ENCODE data around the gene FGR. TPM values are rescaled to one million over a fixed set of nuclear protein-coding genes. Genes with fewer than 3 reads are reported as not detected.

The FGR gene
- total RNA-seq, 1 donor from 2014 or later: not detected

DNA sequence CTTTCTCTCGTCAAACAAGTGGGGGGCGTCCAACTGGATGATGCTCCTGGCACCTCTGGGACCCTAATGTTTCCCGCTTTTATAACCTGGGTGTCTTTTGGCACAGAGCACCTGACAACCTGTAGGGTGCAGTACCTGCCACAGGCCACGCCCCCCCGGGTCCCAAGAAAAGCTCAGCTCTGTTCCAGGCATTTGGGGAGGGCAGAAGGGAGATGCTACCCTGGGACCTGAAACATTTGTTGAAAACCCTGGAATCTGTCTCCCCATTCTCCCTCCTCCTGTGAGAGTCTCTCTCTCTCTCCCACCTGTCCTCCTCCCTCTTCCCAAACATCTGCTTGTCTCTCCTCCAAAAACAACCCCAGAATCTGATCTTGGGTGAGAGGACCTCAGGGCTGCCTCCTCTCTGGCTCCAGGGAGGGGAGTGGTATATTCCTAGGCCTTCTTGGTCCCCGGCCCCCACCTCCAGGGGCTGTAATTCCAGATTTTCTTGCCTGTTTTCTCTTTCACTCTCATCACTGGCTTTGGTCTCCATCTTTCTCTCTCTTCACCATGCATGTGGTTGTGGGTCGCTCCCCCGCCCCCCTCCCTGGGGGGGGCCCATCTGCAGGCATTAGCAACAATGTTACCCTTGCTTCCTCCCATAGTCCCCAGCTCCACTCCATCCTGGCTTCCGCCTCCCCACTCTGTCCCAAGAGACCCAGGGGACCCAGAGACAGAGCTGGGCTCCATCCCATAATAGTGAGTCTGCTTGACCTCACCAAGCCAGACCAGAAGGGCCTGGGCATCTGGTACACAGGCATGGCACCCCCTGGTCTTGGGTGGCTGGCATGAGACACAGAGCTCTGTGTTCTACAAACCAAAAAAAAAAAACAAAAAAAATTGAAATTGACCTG is 35.1 kb downstream of the FGR start:
- TF ChIP-seq, protein P1, sequence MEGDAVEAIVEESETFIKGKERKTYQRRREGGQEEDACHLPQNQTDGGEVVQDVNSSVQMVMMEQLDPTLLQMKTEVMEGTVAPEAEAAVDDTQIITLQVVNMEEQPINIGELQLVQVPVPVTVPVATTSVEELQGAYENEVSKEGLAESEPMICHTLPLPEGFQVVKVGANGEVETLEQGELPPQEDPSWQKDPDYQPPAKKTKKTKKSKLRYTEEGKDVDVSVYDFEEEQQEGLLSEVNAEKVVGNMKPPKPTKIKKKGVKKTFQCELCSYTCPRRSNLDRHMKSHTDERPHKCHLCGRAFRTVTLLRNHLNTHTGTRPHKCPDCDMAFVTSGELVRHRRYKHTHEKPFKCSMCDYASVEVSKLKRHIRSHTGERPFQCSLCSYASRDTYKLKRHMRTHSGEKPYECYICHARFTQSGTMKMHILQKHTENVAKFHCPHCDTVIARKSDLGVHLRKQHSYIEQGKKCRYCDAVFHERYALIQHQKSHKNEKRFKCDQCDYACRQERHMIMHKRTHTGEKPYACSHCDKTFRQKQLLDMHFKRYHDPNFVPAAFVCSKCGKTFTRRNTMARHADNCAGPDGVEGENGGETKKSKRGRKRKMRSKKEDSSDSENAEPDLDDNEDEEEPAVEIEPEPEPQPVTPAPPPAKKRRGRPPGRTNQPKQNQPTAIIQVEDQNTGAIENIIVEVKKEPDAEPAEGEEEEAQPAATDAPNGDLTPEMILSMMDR (IDR thresholded peaks at IDR 0.05): no peak
- no peaks in the 10 kb centered on the region for H3K9me3 Mint-ChIP-seq (ENCODE audit: low read depth)
- H3K27ac Mint-ChIP-seq (ENCODE audit: unreplicated experiment): no peak overlapping the region
- H3K27me3 Mint-ChIP-seq (ENCODE audit: low read depth): no peaks in the 10 kb centered on the region
- H3K4me3 Mint-ChIP-seq (ENCODE audit: unreplicated experiment): peak overlapping the region; percentile 93
- no peaks in the 10 kb centered on the region for H3K4me1 Mint-ChIP-seq (ENCODE audit: low read depth)
- no peaks in the 10 kb centered on the region for H3K36me3 Mint-ChIP-seq (ENCODE audit: low read depth)
- DNase-seq (ENCODE audit: low spot score): no peak

DNA sequence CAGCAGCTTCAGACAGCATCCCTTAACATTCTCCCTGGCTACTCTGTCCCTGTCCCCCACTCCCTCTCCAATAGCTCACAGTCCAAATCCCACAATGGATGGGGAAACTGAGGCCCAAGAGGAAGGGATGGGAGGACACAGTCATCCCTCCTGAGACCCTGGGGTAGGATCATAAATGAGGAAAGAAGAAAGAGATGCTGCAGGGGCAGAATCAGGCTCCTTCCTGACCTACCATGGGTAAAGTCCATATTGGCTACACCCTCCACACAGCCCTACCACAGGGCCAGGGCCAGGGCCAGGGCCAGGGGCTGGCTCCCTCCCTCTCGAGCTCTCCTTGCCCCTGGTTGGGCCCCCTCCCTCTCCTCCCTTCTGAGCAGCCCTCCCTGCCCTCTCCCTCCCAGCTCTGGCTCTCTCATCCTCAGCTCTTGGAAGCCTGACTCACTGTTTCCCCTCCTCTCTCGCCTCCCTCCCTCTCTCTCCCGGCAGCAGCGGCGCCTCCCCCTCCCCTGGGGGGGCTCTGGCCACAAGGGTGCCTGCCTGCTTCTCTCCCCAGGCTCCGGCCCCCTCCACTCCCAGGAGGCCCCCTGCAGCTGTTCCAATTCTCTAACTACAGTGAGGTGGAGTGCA is 36.0 kb downstream of the FGR start:
- Mint-ChIP-seq H3K4me1 (ENCODE audit: low read depth) (no peaks in the 10 kb centered on the region), H3K4me3 (ENCODE audit: unreplicated experiment) (peak overlapping the region; percentile 93), H3K36me3 (ENCODE audit: low read depth) (no peaks in the 10 kb centered on the region), H3K27me3 (ENCODE audit: low read depth) (no peaks in the 10 kb centered on the region), H3K9me3 (ENCODE audit: low read depth) (no peaks in the 10 kb centered on the region), H3K27ac (ENCODE audit: unreplicated experiment) (no peak overlapping the region)
- no peak for DNase-seq (ENCODE audit: low spot score)
- TF ChIP-seq, protein P1 (IDR thresholded peaks at IDR 0.05): peak; percentile 7

DNA sequence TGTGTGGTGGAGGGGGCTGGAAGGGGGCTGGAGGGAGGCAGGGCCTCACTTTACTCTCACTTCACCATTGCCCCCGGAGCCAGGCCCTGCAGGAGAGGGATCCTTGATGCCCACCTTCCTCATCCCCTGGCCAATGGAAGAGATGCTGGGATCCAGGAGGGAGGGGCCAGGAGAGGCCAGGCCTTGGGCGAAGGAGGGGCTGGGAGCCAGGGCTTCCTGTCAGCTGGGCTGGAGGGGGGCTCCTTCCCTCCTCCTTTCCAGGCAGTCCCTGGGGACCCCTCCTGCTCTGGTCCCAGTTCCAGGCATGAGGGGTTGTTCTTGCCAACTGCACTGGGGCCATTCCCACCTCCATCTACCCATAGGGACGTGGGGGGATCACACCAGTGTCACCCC is 36.7 kb downstream of the FGR start:
- no peak for DNase-seq (ENCODE audit: low spot score)
- H3K4me1 Mint-ChIP-seq (ENCODE audit: low read depth): no peaks in the 10 kb centered on the region

DNA sequence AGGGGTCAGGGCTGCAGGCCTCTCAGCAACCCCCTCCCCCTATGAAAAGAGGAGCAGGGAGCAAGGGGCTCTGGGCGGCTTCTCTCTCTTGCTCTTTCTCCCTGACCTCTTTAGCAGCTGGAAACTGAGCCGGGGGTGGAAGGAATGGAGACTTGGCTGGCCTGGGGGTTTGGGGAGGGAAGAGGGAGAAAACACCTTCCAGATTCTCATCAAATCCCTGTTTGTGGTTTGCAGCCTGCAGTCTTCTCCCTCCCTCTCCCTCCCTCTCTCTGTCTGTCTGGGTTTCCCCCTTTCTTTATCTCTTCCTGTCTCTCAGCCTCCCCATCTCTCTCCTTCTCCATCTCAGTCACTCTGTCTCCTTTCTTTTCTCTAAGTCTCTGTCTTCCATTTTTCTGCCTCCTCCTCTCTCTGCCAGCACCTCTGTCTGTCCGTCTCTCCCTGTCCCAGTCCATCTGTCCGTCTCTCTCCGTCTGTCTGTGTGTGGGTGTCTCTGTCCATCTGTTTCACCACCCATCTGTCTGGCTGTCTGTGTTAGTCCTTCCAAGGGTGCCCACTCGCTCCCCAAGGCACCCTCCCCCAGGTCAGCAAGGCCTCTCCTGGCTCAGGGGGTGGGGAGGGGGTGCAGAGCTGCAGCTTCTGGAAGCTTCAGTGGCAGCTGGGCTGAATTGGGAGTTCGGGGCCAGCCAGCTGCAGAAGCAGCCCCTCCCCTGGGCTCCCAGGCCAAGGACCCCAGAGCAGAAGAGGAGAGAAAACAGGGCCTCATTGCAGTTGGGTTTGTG is 37.3 kb downstream of the FGR start:
- Mint-ChIP-seq H3K4me3 (ENCODE audit: unreplicated experiment) (no peak overlapping the region), H3K27me3 (ENCODE audit: low read depth) (no peaks in the 10 kb centered on the region), H3K27ac (ENCODE audit: unreplicated experiment) (no peak overlapping the region), H3K36me3 (ENCODE audit: low read depth) (no peaks in the 10 kb centered on the region), H3K9me3 (ENCODE audit: low read depth) (no peaks in the 10 kb centered on the region), H3K4me1 (ENCODE audit: low read depth) (peaks cover 1% of the 10 kb centered on the region)
- TF ChIP-seq, protein P1 (IDR thresholded peaks at IDR 0.05): no peak
- DNase-seq (ENCODE audit: low spot score): no peak

More for the DNA sequence above, 36.7 kb downstream of the FGR start:
- Mint-ChIP-seq H3K27ac (ENCODE audit: unreplicated experiment) (no peak overlapping the region), H3K9me3 (ENCODE audit: low read depth) (no peaks in the 10 kb centered on the region), H3K4me3 (ENCODE audit: unreplicated experiment) (peak overlapping the region; percentile 93), H3K27me3 (ENCODE audit: low read depth) (no peaks in the 10 kb centered on the region), H3K36me3 (ENCODE audit: low read depth) (no peaks in the 10 kb centered on the region)
- TF ChIP-seq, protein P1 (IDR thresholded peaks at IDR 0.05): no peak

DNA sequence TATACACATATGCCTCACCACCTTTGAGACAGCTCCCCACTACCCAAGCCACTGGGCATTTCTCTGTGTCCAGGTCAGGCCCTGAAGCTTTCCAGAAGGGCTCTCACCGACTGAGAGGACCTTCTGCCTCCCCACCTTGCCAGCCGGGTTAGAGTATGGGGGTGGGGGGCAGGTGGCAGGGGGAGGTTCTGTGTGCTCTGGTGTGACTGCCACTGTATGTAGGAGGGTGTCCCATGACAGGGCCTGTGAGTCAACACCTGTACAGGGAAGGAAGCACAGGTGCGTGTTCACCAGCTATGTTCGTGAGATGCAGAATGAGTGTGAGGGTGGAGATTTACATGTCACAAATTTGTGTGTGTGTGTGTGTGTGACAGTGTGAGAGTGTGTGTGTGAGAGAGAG is 38.0 kb downstream of the FGR start:
- Mint-ChIP-seq H3K27me3 (ENCODE audit: low read depth) (no peaks in the 10 kb centered on the region), H3K9me3 (ENCODE audit: low read depth) (no peaks in the 10 kb centered on the region), H3K4me1 (ENCODE audit: low read depth) (peaks cover 5% of the 10 kb centered on the region), H3K27ac (ENCODE audit: unreplicated experiment) (no peak overlapping the region), H3K4me3 (ENCODE audit: unreplicated experiment) (no peak overlapping the region), H3K36me3 (ENCODE audit: low read depth) (no peaks in the 10 kb centered on the region)
- no peak for DNase-seq (ENCODE audit: low spot score)
- TF ChIP-seq, protein P1 (IDR thresholded peaks at IDR 0.05): no peak

Measured in chondrocyte (in vitro differentiated cells).